OCI-LY1 (cell line): ENCODE results near the gene ZBTB16.

Source experiments
- EZH2 ChIP-seq: fragments of 200-600 bp; sonication (generic), shearing (Covaris generic); IDR thresholded peaks from 2 replicates; pipeline ENCODE4 v1.8.0; 2017; ENCODE audit warnings: borderline replicate concordance, mixed run types, mild to moderate bottlenecking, antibody characterized with exemption, low read length, moderate library complexity, mixed read lengths
- TF ChIP-seq, protein P1 (sequence below): fragments of 200-600 bp; sonication (generic), shearing (Covaris generic); IDR thresholded peaks from 2 replicates; pipeline ENCODE4 v1.5.1; 2017; ENCODE audit warnings: mild to moderate bottlenecking, antibody characterized with exemption, low read length, moderate library complexity, mixed read lengths

DNA sequence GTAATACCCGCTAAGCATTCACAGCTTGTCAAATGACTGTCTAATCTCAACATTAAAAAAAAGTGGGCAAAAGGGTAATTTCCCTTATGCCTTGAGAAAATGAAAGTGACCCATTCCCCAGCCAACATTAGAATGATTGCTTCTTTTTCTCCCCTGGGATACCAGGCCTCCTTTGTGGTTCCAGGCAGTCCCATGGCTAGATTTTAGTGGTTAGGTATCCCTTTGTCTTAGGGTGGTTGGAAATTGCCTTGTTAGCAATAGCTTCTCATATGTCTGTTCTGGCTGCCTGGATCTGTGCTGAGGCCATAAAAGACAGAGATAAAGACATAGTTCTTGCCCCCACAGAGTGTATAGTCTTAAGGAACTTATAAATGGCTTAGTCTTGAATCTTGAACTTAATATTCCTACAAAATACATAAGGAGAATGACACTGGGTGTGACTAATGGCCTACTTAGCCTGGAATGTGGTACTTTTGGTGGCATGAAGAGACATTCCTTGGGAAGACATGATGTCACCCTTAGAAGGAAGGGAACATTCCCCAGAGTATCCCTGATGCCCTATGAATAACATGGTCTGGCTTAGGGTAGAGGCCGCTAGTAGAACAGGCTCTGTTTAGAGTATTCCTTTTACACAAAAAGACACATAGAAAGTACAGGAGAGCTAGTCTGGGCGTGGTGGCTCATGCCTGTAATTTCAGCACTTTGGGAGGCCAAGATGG lies 90.3 kb downstream of the ZBTB16 start:
- TF ChIP-seq, protein P1, sequence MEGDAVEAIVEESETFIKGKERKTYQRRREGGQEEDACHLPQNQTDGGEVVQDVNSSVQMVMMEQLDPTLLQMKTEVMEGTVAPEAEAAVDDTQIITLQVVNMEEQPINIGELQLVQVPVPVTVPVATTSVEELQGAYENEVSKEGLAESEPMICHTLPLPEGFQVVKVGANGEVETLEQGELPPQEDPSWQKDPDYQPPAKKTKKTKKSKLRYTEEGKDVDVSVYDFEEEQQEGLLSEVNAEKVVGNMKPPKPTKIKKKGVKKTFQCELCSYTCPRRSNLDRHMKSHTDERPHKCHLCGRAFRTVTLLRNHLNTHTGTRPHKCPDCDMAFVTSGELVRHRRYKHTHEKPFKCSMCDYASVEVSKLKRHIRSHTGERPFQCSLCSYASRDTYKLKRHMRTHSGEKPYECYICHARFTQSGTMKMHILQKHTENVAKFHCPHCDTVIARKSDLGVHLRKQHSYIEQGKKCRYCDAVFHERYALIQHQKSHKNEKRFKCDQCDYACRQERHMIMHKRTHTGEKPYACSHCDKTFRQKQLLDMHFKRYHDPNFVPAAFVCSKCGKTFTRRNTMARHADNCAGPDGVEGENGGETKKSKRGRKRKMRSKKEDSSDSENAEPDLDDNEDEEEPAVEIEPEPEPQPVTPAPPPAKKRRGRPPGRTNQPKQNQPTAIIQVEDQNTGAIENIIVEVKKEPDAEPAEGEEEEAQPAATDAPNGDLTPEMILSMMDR: no peak
- TF ChIP-seq EZH2: no peak
